Measurements from ENCODE around the gene ARHGDIB. TPM values are rescaled to one million over a fixed set of nuclear protein-coding genes. Genes with fewer than 3 reads are reported as not detected.

Gene ARHGDIB
- 10 to 100 TPM; 31.7 to 58.1 TPM for total RNA-seq
- polyA plus RNA-seq (ENCODE audit: insufficient read length in 2 of 2) = 10 to 100 TPM; 33.7 to 43.5 TPM
- long read RNA-seq, donor 1, transcript ARHGDIB-201 (6 exons, 1,256 nt) = major isoform, 14 of 26 reads
- long read RNA-seq, donor 1, partial matches to known transcripts = 10 of 26 reads
- long read RNA-seq, donor 1, other reads (novel, unspliced or antisense) = 0 of 26 reads
- long read RNA-seq, donor 2, partial matches to known transcripts = 0 of 4 reads
- long read RNA-seq, donor 2, other reads (novel, unspliced or antisense) = 0 of 4 reads
- long read RNA-seq, donor 3, transcript ARHGDIB-201 (6 exons, 1,256 nt) = major isoform, 11 of 11 reads
- long read RNA-seq, donor 3, partial matches to known transcripts = 0 of 11 reads
- long read RNA-seq, donor 3, other reads (novel, unspliced or antisense) = 0 of 11 reads
- long read RNA-seq, donor 4, transcript ARHGDIB-201 (6 exons, 1,256 nt) = major isoform, 27 of 45 reads
- long read RNA-seq, donor 4, partial matches to known transcripts = 16 of 45 reads
- long read RNA-seq, donor 4, other reads (novel, unspliced or antisense) = 0 of 45 reads

DNA sequence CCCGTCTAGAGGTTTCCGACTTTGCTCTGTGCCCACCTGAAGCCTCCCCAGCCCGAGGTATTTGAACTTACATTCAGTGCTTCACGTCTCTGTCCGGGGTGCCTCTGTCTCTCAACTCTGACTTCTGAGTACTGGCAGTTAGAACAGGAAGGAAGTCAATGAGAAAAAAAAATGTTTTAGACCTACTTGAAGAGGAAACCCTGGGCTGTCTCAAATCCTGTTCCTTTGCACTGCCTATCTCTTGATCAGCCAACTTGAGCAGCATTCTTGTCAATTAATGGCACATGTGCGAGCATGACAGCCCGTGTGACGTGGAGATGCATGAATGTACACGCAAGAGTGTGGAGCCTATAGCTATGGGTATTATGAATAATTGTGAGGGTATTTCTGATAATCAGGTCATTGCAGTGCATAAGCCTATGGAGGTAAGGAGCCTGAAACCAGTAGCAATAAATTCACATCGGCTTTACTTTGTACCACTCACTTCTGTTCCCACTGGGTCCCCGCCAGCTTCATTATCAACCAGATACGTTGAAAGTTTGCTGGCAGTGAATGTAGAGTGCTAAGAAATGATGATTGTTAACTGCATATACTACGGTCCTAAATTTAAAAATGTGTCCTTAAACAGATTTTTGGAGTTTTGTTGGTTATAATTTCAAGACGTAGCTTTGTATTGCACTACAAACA is at the start of gene ARHGDIB:
TSS of gene ARHGDIB (minus strand) at position 136 of the 687 bp plus-strand sequence. CDS start 10,889 bp downstream, outside the sequence.
- H3K36me3 ChIP-seq (ENCODE audit: control insufficient read depth, insufficient read depth, low read length) = no peaks in the 10 kb centered on the region
- 83% methylated on average over 10 of the region's 14 CpGs for WGBS (ENCODE audit: insufficient coverage)
- no peaks in the 10 kb centered on the region for H3K9me3 ChIP-seq (ENCODE audit: control insufficient read depth, insufficient read depth, low read length)
- no peaks in the 10 kb centered on the region for H3K27me3 ChIP-seq (ENCODE audit: control insufficient read depth, insufficient read depth, low read length)
- peak in 1 of 6 donors; percentile 65 for DNase-seq (ENCODE audit: low read depth in 4 of 6, low spot score in 6 of 6)
- H3K4me1 ChIP-seq (ENCODE audit: control insufficient read depth, insufficient read depth, low read length) = no peaks in the 10 kb centered on the region
- peak within 1 kb of the TSS; percentile 26 for H3K4me3 ChIP-seq (ENCODE audit: low read depth, low read length)
- no peak within 1 kb of the TSS for H3K27ac ChIP-seq (ENCODE audit: low read depth, low read length)

GRCh38 chr12:15011162-15011561 is 49.8 kb upstream of the ARHGDIB start:
- Histone ChIP-seq H3K27me3 (ENCODE audit: control insufficient read depth, insufficient read depth, low read length) (no peaks in the 10 kb centered on the region), H3K27ac (ENCODE audit: low read depth, low read length) (no peak overlapping the region), H3K36me3 (ENCODE audit: control insufficient read depth, insufficient read depth, low read length) (no peaks in the 10 kb centered on the region), H3K9me3 (ENCODE audit: control insufficient read depth, insufficient read depth, low read length) (no peaks in the 10 kb centered on the region), H3K4me1 (ENCODE audit: control insufficient read depth, insufficient read depth, low read length) (no peaks in the 10 kb centered on the region), H3K4me3 (ENCODE audit: low read depth, low read length) (no peak overlapping the region)
- DNase-seq (ENCODE audit: low read depth in 4 of 6, low spot score in 6 of 6) = no peak

GRCh38 chr12:15007551-15007950 is 46.1 kb upstream of the ARHGDIB start:
- Histone ChIP-seq H3K27ac (ENCODE audit: low read depth, low read length) (no peak overlapping the region), H3K27me3 (ENCODE audit: control insufficient read depth, insufficient read depth, low read length) (no peaks in the 10 kb centered on the region), H3K36me3 (ENCODE audit: control insufficient read depth, insufficient read depth, low read length) (no peaks in the 10 kb centered on the region), H3K4me1 (ENCODE audit: control insufficient read depth, insufficient read depth, low read length) (no peaks in the 10 kb centered on the region), H3K4me3 (ENCODE audit: low read depth, low read length) (no peak overlapping the region), H3K9me3 (ENCODE audit: control insufficient read depth, insufficient read depth, low read length) (no peaks in the 10 kb centered on the region)
- no CpG with 5 or more reads among the region's 3 CpGs for WGBS (ENCODE audit: insufficient coverage)
- DNase-seq (ENCODE audit: low read depth in 4 of 6, low spot score in 6 of 6) = peak in 2 of 6 donors; percentile 25 to 90

DNA sequence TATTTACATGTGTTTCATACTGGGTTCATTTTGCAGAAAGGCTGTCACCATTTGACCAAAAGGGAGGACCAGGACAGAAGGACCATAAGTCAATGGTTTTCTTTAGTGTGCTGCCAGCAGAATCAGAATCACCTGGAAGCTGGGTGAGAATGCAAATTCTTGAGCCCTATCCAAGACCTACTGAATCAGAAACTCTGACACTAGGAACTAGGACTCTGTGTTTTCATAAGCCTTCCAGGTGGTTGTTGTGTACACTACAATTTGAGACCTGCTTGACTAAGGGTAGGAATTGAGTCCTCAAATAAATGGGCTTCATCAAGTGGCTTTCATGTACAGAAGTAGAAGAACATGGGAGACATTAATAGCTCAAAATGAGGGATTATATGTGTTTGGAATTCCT is 43.7 kb upstream of the ARHGDIB start:
- DNase-seq (ENCODE audit: low read depth in 4 of 6, low spot score in 6 of 6) = no peak
- H3K36me3 ChIP-seq (ENCODE audit: control insufficient read depth, insufficient read depth, low read length) = no peaks in the 10 kb centered on the region
- H3K27ac ChIP-seq (ENCODE audit: low read depth, low read length) = no peak overlapping the region
- peaks cover 5% of the 10 kb centered on the region for H3K4me1 ChIP-seq (ENCODE audit: control insufficient read depth, insufficient read depth, low read length)
- H3K27me3 ChIP-seq (ENCODE audit: control insufficient read depth, insufficient read depth, low read length) = no peaks in the 10 kb centered on the region
- H3K4me3 ChIP-seq (ENCODE audit: low read depth, low read length) = no peak overlapping the region
- H3K9me3 ChIP-seq (ENCODE audit: control insufficient read depth, insufficient read depth, low read length) = no peaks in the 10 kb centered on the region

- no peak overlapping the region for H3K27ac ChIP-seq (ENCODE audit: low read depth, low read length)
- H3K4me3 ChIP-seq (ENCODE audit: low read depth, low read length) = no peak overlapping the region
- no peaks in the 10 kb centered on the region for H3K36me3 ChIP-seq (ENCODE audit: control insufficient read depth, insufficient read depth, low read length)
- no peaks in the 10 kb centered on the region for H3K27me3 ChIP-seq (ENCODE audit: control insufficient read depth, insufficient read depth, low read length)
- WGBS (ENCODE audit: insufficient coverage) = 50% methylated on average over 1 of the region's 2 CpGs
- H3K4me1 ChIP-seq (ENCODE audit: control insufficient read depth, insufficient read depth, low read length) = peaks cover 5% of the 10 kb centered on the region
- H3K9me3 ChIP-seq (ENCODE audit: control insufficient read depth, insufficient read depth, low read length) = no peaks in the 10 kb centered on the region
- DNase-seq (ENCODE audit: low read depth in 4 of 6, low spot score in 6 of 6) = peak in 1 of 6 donors; percentile 26
Measured at GRCh38 chr12:15004421-15004820, 43.0 kb upstream of the ARHGDIB start.

DNA sequence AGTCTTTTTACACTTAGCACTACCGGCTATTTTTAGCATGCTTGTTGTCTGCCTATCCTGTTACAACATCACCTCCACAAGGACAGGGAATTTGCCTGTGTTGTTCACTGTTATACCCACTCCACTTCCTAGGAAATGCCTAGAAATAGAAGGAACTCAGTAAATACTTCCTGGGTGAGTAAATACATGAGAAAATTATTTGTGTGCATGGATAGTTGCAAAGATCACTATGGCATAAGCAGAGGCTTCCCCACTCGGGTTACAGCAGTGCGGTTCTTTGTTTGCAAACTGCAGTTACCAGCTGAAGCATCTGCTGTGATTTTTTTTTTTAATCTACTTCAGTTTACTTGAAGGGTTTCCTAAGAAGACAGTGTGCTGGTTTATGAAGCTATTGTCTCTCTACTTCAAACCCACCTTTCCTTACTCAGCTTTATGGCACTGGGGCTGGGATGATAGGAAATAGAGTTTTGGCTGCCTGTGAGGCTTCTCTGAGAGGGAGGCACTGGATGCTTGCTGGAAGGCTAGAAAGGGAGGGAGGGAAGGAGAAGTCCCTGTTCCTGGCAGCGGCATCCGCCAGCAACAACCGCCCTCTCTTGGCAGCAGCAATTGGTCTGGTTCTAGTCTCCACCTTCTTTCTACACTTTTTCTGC is 40.5 kb upstream of the ARHGDIB start:
- Histone ChIP-seq H3K9me3 (ENCODE audit: control insufficient read depth, insufficient read depth, low read length) (no peaks in the 10 kb centered on the region), H3K27me3 (ENCODE audit: control insufficient read depth, insufficient read depth, low read length) (no peaks in the 10 kb centered on the region), H3K4me1 (ENCODE audit: control insufficient read depth, insufficient read depth, low read length) (peaks cover 5% of the 10 kb centered on the region), H3K36me3 (ENCODE audit: control insufficient read depth, insufficient read depth, low read length) (no peaks in the 10 kb centered on the region), H3K27ac (ENCODE audit: low read depth, low read length) (no peak overlapping the region), H3K4me3 (ENCODE audit: low read depth, low read length) (no peak overlapping the region)
- 8% methylated on average over 4 of the region's 6 CpGs for WGBS (ENCODE audit: insufficient coverage)
- peak in 5 of 6 donors; percentile 47 to 83 (median 61) for DNase-seq (ENCODE audit: low read depth in 4 of 6, low spot score in 6 of 6)

- Histone ChIP-seq H3K4me3 (ENCODE audit: low read depth, low read length) (no peak overlapping the region), H3K36me3 (ENCODE audit: control insufficient read depth, insufficient read depth, low read length) (no peaks in the 10 kb centered on the region), H3K9me3 (ENCODE audit: control insufficient read depth, insufficient read depth, low read length) (no peaks in the 10 kb centered on the region), H3K4me1 (ENCODE audit: control insufficient read depth, insufficient read depth, low read length) (peaks cover 5% of the 10 kb centered on the region), H3K27me3 (ENCODE audit: control insufficient read depth, insufficient read depth, low read length) (no peaks in the 10 kb centered on the region), H3K27ac (ENCODE audit: low read depth, low read length) (no peak overlapping the region)
- 100% methylated on average over 1 of the region's 2 CpGs for WGBS (ENCODE audit: insufficient coverage)
- no peak for DNase-seq (ENCODE audit: low read depth in 4 of 6, low spot score in 6 of 6)
Measured at GRCh38 chr12:15000575-15000974, 39.2 kb upstream of the ARHGDIB start.

DNA sequence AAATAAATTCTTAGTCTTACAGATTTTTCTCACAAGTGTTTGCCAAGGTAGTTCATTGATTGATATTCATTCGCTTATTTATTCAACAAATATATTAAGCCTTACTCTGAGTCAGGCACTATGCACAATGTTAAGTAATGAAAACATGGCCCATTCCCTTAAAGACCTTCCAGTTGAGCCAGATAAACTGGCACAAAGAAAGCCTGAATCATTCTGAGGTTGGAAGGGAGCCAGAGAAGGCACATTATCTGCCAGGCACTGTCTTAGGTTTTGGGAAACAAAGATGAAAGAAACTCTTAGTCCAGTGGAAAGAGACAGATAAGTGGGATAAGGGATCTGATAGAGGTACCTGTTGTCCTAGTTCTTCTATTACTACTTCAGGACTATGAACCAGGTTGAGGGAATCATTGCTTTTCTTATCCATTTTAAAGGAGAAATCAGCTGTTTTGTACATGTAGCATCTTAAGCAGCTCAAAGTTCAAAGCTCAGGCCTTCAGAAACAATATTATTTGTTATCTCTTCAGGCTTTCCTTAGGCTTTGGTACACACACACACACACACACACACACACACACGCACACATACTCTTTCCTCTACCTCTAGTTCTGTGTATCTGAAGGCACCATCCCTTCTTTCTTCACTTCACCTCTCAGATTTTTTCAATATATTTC is 38.4 kb upstream of the ARHGDIB start:
- 50% methylated on average over 1 of the region's 2 CpGs for WGBS (ENCODE audit: insufficient coverage)
- no peaks in the 10 kb centered on the region for H3K27me3 ChIP-seq (ENCODE audit: control insufficient read depth, insufficient read depth, low read length)
- no peaks in the 10 kb centered on the region for H3K9me3 ChIP-seq (ENCODE audit: control insufficient read depth, insufficient read depth, low read length)
- H3K4me1 ChIP-seq (ENCODE audit: control insufficient read depth, insufficient read depth, low read length) = peaks cover 5% of the 10 kb centered on the region
- peak in 1 of 6 donors; percentile 32 for DNase-seq (ENCODE audit: low read depth in 4 of 6, low spot score in 6 of 6)
- H3K27ac ChIP-seq (ENCODE audit: low read depth, low read length) = no peak overlapping the region
- no peak overlapping the region for H3K4me3 ChIP-seq (ENCODE audit: low read depth, low read length)
- H3K36me3 ChIP-seq (ENCODE audit: control insufficient read depth, insufficient read depth, low read length) = no peaks in the 10 kb centered on the region

DNA sequence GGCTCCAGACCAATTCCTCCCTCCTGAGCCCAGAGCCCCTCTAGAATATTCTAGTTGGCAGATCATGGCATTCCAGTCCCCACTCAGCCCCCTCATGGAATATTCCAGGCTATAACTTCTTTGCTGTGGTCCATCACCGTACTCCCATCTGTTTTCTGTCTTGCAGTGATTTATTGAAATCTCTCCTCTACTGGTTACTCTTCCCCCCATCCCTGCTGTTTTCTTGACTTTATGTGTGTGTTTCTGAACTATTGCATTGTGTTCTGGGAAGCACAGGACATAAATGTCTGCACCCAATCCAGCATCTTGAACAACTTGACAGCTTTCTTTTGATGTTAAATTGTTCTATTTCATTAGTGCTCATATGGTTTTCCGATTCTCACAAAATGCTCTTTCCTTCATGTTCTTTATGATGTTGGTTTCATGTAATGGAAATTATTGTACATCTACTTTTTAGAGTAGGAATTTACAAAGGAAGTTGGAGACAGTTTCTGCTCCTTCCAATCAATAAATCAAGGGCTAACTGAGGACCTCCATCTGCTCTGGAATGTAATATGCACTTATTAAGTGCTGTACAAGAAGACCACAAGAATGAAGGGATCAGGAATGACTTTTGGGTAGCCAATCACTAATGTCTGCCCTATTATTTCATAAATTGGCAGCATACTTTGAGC is 37.8 kb upstream of the ARHGDIB start:
- Histone ChIP-seq H3K4me1 (ENCODE audit: control insufficient read depth, insufficient read depth, low read length) (peaks cover 5% of the 10 kb centered on the region), H3K27ac (ENCODE audit: low read depth, low read length) (no peak overlapping the region), H3K36me3 (ENCODE audit: control insufficient read depth, insufficient read depth, low read length) (no peaks in the 10 kb centered on the region), H3K27me3 (ENCODE audit: control insufficient read depth, insufficient read depth, low read length) (no peaks in the 10 kb centered on the region), H3K9me3 (ENCODE audit: control insufficient read depth, insufficient read depth, low read length) (no peaks in the 10 kb centered on the region), H3K4me3 (ENCODE audit: low read depth, low read length) (no peak overlapping the region)
- no CpG with 5 or more reads among the region's 2 CpGs for WGBS (ENCODE audit: insufficient coverage)
- DNase-seq (ENCODE audit: low read depth in 4 of 6, low spot score in 6 of 6) = no peak

Measured in spinal cord (tissue), 10 donors.